GM18873 (cell line): ENCODE measurements around the gene NPAS3.

Source experiments
- ATAC-seq: cut with Tn5 transposase; IDR thresholded peaks from one replicate; pipeline ENCODE4 v1.9.1; 2021; ENCODE audit warnings: mild to moderate bottlenecking, moderate library complexity, moderate number of reproducible peaks; ENCODE audit not compliant: unreplicated experiment, low FRiP score

The NPAS3 gene

DNA sequence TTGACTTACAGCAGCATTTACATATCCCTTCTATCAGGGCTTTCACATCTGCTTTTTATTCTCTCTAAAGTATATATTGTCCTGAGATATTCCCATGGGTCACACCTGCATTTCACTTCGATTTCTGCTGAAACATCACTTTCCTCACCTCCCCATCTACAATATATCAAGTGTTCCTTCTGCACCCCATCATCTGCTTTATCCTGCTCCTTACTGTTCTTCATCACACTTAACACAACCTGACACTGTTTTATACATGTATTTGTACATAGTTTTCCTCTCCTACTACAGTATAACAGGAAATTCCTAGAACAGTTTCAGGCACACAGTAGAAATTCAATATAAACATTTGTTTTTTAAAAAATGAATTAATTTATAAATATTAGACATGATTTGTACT, 809.1 kb downstream of the NPAS3 start:
- ATAC-seq: no peak

DNA sequence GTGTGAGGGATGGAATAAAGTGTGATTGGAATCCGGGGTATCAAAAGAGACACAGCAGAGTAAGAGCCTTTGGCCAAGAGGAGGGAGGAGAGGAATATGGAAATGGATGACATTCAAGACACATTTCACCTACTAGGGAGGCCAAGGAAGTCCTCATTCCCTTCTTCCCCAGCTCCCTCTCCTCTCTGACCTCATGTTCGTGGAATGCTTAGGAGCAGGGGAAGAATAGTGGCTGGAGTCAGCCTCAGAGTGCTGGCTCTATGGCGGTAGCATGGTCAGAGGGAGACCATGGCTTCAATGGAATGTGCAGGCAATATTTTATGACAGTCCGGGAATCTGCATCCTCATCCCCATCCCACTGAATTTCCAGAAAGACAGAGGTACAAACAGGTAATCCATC, 815.6 kb downstream of the NPAS3 start:
- ATAC-seq: no peak

DNA sequence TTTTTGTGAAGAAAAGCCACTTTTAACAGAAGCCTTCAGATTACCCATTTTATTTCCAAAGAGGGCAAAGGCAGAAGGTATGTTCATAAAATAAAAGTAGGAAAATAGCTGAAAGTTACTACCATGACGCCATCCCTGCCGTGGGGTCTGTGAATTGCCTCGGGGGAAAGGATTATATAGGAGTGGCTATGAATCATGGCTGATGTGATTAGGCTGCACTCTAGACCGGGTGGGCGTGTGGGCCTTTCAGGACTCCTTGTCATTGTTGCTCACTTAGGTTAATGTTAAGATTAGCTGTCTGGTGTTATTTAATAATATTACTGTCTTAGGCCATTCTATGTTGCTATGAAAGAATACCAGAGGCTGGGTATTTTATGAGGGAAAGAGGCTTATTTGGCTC, 816.7 kb downstream of the NPAS3 start:
- ATAC-seq: no peak

DNA sequence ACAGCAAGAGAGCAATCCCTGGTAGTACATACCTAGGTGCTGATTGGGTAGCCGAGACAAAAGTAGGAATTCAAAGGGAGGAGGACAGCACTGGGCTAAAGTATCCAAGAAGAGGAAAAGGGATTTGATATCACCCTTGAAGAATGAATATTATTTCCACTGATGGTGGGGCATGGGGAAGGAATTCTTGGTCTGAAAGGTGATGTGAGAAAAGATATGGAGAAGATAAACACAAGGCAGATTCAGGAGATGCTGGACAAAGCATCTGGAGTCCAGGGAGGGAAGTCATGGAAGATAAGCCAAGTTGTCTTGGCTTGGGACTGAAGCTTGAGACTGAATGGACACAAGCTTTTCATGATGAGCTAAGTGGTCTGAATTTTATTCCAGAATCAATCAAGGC, 818.2 kb downstream of the NPAS3 start:
- ATAC-seq: no peak

DNA sequence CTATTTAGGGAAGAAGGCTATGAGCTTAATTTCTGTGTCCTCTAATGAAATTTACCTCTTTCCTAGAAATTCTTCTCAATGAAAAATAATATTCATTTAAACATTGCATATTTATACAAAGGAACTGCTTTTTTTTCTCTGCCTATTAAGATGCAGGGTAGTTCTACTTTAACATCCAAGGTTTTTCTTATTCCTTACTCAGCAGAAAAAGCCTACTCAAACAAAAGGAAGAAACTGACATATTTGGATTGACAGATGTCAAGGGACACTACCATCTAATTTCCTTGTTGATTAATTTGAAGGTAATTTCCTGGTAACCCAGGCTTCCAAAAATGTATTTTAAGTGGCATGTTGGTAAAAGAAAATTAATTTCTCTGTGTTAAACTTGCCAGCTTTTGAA, 819.9 kb downstream of the NPAS3 start:
- ATAC-seq: no peak

DNA sequence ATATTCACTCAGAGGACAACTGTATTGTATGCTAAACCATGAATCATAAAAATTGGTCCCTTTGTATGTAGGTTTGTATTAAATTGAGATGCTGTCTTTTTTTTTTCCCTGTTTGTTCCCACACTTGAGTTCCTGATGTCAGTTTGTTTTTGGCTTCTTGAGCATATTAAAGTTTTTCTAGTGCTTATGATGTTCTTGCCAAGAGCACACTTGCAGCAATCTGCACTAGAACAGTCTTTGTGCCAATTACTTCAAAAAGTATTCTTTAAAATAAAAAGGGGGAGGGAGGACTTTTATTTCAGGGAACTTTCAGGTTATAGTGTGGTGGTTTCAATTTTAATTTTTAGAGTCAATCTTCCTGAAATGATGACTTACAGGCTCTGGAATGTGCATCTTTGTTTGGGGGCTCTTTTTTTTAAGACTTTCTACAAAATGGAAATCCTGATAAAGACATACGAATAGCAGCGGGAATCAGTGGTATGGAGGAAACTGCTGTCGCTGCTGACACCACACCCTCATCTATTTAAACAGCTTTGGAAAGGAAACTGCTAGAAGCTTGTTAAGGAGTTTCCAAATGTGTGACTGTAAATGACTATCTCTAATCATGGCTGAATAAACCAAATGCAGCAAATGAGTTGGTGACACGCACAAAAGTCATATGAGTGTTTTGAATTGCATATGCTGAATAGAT, 823.6 kb downstream of the NPAS3 start:
- ATAC-seq: no peak

DNA sequence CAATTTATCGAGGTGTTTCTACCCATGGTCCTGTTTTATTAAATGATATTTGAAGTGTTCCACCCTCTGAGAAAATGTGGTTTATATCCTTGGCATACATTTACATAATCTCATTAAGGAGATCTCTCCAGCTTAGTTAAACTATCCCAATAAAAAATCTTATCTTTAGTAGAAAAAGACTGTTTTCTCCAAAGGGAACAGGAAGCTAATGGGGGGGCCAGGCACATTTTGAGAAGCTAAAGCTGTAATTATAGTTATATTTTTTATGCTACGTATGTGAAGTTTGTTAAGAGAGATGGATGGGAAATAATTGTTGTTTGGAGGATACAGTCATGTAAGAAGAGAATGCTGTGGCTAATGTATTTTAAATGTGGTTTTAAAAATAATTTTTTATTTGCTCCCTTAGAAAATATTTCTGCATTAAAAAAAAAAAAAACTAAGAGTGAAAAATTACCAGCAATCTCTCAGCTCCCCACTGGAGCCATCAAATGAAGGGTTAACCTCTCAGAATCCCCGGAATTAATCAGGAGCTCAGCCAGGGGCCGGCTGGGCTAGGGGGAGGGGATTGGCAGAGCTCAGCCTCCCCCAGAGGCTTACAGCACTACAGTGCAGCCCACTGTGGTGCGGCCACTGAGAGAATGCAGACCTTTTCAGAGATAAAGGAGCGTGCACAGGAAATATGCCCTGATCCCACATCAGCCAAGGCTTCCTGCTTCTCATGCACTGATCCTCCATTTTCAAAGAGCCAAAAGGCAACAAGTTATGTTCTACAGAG, 826.4 kb downstream of the NPAS3 start:
- ATAC-seq: no peak

DNA sequence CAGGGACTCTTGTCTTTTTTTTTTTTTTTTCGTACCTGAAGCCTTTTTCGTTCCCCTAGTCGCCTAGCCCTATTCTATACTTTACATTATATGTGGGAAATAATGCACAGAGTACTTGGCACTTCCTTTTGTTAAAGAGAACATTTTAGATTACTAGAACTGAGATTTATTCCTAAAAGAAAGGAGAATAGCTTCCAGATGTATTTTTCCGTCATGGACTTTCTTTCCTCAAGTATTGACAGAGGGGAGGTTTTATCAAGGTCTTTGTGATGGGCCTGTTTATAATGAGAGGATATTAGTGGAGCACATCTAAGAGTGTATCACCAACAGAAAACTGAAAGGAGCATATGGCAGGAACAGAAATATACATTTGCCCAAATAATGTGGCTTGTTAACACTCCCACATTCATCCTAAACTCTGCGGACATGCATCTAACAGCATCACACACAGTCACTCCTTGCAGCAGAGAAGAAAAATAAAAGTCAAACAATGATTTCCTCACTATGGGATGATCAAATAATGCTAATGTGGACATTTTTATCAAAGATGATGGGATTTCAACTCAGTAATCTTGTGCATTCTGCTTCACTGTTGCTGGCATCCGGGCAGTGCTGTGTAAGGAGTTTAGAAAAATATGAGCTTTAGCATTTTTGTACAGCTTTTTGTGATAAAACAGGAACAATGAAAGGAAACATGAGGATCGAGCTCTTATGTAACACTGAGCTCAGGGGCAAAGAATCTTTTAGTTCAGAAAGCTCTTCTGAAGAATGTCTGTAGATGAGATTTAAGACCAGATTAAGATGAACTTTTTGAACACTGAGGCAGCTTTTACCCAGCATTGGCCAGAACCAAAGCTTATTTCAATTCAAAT, 829.1 kb downstream of the NPAS3 start:
- ATAC-seq: no peak

DNA sequence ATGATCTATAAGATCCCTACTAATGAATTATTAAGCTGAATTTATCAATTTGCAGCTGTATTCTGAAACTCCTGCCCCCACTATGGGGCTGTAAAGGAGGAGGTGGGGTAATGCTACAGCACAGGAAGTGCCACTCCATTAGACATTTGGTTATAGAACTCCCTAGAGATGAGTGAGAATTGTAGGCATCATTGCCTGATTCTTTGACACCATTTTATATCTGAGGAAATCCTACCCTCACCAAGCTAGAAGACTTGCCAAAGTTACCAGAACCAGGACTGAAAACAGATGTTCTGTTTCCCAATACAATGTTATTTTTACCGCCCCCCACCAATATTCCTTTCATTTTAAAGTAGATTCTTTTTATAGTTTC, 829.8 kb downstream of the NPAS3 start:
- ATAC-seq: no peak

DNA sequence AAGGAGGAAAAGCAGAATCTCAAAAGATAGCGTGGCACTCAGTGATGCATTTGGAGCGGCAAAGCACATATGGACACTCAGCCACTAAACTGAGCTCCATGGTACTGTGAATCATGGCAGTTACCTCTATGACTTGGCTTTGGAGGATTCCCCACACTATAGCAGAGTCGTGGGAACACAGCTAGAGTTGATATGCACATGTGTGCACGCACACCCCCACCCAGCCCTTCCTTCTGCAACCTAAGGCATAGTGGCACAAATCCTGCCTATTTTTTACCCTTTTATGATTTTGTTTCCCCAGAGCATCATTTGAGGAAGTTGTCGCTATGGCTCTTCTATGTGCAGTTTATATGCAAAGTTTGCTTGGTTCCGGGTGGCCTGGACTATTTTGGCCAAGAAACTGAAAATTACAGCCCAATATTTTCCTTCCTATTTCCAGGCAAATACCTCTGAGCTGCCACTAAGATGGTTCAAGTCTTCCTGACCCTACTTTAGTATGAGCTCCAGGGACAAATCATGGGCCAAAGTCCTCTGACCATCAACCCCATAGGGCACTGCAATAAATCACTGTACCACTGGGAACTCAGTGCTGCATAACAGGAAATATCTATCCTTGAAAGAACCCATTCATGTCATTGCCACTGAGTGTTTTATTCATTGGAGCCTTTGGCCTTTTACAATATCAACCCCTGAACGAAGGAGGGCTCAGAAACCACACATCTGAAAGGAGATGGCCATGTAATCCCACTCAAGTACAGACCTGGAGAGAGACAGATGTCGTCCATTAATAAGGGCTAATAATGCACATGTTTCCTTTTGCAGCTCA, 834.7 kb downstream of the NPAS3 start:
- ATAC-seq: no peak

DNA sequence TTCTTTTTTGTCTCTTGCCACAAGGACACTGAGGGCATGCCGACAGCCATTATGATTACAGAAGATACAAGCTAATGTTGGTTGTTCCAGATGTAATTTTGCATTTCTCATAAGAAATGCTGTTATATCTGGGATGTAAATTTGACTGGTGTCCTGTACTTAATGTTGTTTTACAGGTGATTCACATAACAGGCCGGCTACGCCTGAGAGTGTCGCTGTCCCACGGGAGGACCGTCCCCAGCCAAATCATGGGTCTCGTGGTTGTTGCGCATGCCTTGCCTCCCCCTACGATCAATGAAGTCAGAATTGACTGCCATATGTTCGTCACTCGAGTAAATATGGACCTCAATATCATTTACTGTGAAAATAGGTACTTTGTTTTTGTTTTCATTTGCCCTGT, 835.5 kb downstream of the NPAS3 start:
- ATAC-seq: no peak

DNA sequence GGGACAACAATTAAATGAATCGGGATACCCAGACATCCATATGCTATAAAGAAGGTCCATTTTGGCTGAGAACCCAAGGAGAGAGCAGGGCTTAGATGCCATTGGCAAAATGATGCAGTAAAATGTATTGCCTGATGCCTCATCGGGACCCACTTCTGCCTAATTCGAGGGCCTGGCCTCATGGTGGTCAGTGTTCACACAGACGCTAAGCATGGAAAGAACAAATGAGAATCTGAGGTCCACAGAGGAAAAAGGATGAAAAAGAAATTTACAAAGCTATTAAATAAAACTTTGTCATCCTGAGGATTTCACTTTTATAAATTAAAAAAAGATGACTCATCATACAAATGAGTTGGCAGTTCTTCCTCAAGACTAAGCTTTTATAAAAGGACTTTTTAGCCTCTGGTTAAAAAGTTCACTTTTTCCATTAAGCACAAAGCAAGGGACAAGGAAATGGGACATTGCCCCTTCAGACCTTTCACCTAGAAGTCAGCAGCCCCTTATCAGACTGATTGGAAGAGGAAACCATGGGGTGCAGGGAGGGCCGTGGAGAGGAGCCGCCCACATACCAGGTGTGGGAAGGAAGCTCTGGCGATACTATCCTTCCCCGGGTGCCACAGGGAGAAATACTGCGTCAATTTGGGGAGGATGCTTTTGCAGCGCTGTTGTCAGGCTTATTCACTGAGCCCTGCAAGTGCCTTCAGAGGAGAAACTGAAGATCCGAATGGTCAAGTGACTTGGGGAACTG, 836.2 kb downstream of the NPAS3 start:
- ATAC-seq: no peak

DNA sequence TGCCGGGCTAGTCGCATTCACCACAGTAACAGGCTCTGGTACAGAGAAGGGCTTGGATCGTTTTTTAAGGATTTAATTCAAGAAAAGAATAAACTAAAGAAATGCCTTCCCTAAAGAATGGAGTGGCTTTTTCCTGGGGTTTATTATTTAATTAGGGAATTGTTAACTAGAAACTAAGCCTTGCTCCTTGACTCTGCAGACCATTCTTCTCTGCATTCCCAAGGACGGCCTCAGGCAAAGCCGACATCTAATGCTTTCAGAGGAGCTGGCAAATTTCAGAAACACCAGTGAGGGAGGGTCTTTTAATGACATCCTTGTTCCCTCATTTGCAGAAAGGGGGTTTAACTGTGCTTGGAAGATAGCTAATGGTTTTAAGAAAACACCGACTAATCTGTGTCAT, 838.2 kb downstream of the NPAS3 start:
- no peak for ATAC-seq

DNA sequence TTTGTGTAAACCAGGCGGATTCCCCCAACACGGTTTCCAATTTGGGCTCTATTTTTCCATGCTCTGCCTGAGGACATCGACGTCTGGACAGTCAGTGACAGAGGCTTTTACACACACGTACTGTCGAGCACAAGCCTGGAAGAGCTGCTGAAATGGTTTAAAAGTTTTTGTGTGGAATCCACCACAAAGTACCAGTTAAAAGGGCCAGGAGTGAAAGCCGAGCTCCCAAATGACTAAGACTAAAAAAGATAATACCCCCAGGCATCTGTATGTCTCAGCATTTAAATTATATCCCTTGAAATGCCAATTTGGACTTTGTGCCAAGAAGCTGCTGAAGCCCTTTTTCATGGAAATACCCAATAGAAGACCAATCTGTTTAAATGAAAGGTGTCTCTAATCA, 839.0 kb downstream of the NPAS3 start:
- ATAC-seq: no peak

DNA sequence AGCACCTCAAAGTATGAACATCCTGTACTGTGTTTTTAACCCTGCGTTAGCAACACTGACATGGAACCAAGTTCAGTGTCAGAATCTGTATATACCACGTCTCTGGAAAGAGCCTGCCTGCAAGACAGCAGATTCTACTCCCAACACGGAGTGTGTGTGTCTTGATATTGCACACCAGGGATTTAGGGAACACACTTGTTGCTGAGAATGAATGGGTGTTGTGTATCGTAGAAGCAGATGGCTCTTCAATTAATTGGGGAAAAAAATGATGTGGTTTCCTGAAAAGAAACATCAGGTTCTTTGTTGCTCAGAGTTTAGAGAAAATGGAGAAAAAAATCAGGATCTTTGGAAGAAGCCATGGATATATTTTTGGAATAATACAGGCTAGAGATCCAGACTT, 841.4 kb downstream of the NPAS3 start:
- ATAC-seq: no peak

DNA sequence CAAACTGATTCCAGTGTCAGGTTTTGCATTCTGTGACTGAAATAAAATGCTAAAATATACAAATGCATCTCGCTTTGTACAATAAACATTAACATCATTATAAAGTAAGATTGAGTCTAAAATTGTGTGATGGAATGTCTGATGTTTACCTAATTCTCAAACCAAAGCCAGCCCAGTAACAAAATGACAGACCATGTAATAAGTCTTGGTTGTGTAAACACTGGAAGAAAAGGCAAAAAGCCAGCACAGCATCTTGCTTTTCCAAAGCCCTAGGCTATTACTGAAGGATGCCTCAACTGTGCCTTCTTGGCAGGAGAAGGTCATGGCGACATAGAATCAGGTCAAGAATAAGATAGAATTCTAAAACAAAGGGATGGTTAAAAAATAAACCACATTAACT, 842.6 kb downstream of the NPAS3 start:
- no peak for ATAC-seq

DNA sequence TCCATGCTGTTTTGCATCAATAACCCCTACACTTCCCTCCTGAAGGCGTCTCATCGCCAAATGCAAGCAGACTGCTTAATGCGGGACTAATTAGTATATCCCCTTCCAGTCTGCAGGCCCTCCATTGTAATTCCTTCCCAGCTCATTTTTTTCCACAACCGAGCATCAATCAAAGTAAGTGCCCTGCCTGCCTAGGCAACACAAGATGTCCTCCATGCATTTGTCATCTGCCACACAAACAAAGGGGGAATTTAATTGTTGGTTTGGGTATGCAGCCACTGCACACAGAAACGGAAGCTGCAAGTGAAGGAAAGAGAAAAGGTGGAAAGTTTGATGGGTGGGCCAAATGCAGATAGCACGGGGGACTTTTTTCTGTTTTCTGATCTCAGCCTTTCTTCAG, 844.2 kb downstream of the NPAS3 start:
- ATAC-seq: no peak

DNA sequence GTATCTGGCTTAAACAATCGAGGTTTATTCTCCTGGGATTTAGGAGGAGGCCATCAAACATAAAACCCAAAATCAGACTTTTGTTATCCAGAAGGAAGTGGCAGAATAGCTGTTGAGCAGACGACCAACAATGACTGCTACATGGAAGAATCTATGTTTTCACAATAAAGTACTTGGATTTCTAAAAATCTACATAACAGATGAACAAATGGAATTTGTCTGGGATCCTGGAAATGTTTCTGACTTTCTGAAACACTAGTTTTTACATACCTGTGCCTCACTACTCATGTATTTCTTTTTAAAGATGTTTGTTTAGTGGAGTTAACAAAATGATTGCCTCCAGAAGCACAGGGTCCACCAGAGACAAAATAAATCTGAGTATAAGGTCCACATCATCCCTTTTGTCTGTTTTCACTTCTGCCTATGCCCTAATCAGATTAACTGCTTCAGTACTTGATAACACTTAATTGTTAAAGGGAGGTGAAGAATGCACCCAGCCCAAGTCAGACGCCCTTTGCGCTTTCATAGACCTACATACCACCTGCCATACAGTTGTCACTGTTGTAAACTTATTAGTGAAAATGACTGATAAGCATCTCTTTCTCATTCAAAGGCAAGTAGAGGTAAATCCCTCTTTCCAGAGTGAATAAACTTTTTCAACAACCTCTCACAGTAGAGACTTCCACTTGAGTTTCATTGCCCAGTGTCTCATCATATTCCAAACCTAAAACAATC, 847.6 kb downstream of the NPAS3 start:
- ATAC-seq: no peak

DNA sequence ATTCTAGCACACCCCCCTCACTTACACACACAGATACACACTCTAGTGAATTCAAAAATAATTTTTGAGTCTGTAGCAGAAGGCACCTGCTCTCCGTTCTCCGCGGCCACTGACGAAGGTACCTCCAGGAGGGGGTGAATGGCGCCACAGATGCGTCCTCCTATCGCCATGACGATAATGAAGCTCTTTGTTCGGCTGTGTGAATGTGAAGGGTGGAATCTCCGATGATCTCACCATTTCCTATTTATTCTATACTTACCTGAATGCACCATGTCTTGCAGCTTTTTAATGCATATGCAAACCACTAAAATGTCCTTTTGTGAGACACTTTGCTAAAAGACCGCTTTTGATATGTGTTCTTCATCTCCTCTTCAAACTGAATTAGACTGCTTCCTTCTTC, 849.5 kb downstream of the NPAS3 start:
- no peak for ATAC-seq
